Colonic mucosa (tissue), 4 donors: ENCODE data around the gene AQP9. TPM values are rescaled to one million over a fixed set of nuclear protein-coding genes. Genes with fewer than 3 reads are reported as not detected.

ENCODE experiments used
- DNase-seq: peaks from one replicate; pipeline ENCODE4 v3.0.0-alpha.2; 2020
- H3K27ac ChIP-seq: fragments of 200-600 bp; one replicate; pipeline ENCODE4 v1.8.0; 2021
- H3K27me3 ChIP-seq: fragments of 200-600 bp; one replicate; pipeline ENCODE4 v1.8.0; 2021
- H3K36me3 ChIP-seq: fragments of 200-600 bp; one replicate; pipeline ENCODE4 v1.8.0; 2021
- H3K4me1 ChIP-seq: fragments of 200-600 bp; one replicate; pipeline ENCODE4 v1.8.0; 2021; ENCODE audit warnings: mild to moderate bottlenecking
- H3K4me3 ChIP-seq: fragments of 200-600 bp; one replicate; pipeline ENCODE4 v1.8.0; 2021
- H3K9ac ChIP-seq, 2 donors: one replicate each; pipeline ENCODE4 v1.7.0; 2013; ENCODE audit warnings: control low read depth in 2 of 2, low read depth in 2 of 2, low read length in 2 of 2
- H3K9me3 ChIP-seq: fragments of 200-600 bp; one replicate; pipeline ENCODE4 v1.8.0; 2021
- CTCF ChIP-seq: fragments of 200-600 bp; IDR thresholded peaks from one replicate; pipeline ENCODE4 v1.8.0; 2022; ENCODE audit warnings: antibody characterized with exemption, mild to moderate bottlenecking
- intact Hi-C: fragments of 100-400 bp; cut with DNase I; formaldehyde crosslinking; loops from one replicate; pipeline ENCODE4 v1.14.1; 2022
- total RNA-seq, 2 donors: library from RNA; stranded (reverse); fragmentation: NEBNext Ultra II Directional in 1 of 2; extraction: Animal tissue kit (Norgen Biotek cat#: 25700) in 1 of 2; gene quantifications; one replicate each; pipeline ENCODE4 v1.2.1, GENCODE V29; 2021
- donor health status: healthy.
- donor health status: DM: no; HTN: no; CAD: no.
- donor health status: DM: no; HTN: no; CAD: no.

AQP9 gene
- total RNA-seq, 2 donors from 2014 or later = 0.98 TPM; not detected in 1

GRCh38 chr15:58146749-58147148 lies 8.6 kb downstream of the AQP9 start:
- Histone ChIP-seq H3K4me3 (no peak overlapping the region), H3K9ac (no peak overlapping the region), H3K27me3 (no peaks in the 10 kb centered on the region), H3K27ac (no peak overlapping the region), H3K36me3 (no peaks in the 10 kb centered on the region), H3K9me3 (no peaks in the 10 kb centered on the region), H3K4me1 (no peaks in the 10 kb centered on the region)
- TF ChIP-seq CTCF = no peak
- intact Hi-C loops = no loop called here
- DNase-seq = no peak

GRCh38 chr15:58147171-58147611 lies 9.0 kb downstream of the AQP9 start:
- no peak overlapping the region for H3K4me3 ChIP-seq
- H3K9ac ChIP-seq = no peak overlapping the region
- H3K27me3 ChIP-seq = no peaks in the 10 kb centered on the region
- no peaks in the 10 kb centered on the region for H3K9me3 ChIP-seq
- no peak for TF ChIP-seq CTCF
- no peaks in the 10 kb centered on the region for H3K4me1 ChIP-seq
- no peak for DNase-seq
- intact Hi-C loops = no loop called here
- no peak overlapping the region for H3K27ac ChIP-seq
- H3K36me3 ChIP-seq = no peaks in the 10 kb centered on the region

- no peaks in the 10 kb centered on the region for H3K9me3 ChIP-seq
- H3K27ac ChIP-seq = no peak overlapping the region
- TF ChIP-seq CTCF = no peak
- no peak overlapping the region for H3K4me3 ChIP-seq
- no peaks in the 10 kb centered on the region for H3K27me3 ChIP-seq
- H3K9ac ChIP-seq = no peak overlapping the region
- H3K36me3 ChIP-seq = no peaks in the 10 kb centered on the region
- DNase-seq = no peak
- intact Hi-C loops = no loop called here
- no peaks in the 10 kb centered on the region for H3K4me1 ChIP-seq
Observed at GRCh38 chr15:58148120-58148519, 9.9 kb downstream of the AQP9 start.

- Histone ChIP-seq H3K36me3 (no peaks in the 10 kb centered on the region), H3K27ac (no peak overlapping the region), H3K9me3 (no peaks in the 10 kb centered on the region), H3K4me1 (no peaks in the 10 kb centered on the region), H3K27me3 (no peaks in the 10 kb centered on the region), H3K9ac (no peak overlapping the region), H3K4me3 (no peak overlapping the region)
- no peak for TF ChIP-seq CTCF
- no peak for DNase-seq
- intact Hi-C loops = no loop called here
Observed at GRCh38 chr15:58148633-58149445, 10.7 kb downstream of the AQP9 start.

- no peaks in the 10 kb centered on the region for H3K4me1 ChIP-seq
- no peaks in the 10 kb centered on the region for H3K27me3 ChIP-seq
- H3K9me3 ChIP-seq = no peaks in the 10 kb centered on the region
- no peaks in the 10 kb centered on the region for H3K36me3 ChIP-seq
- TF ChIP-seq CTCF = no peak
- no peak overlapping the region for H3K27ac ChIP-seq
- H3K9ac ChIP-seq = no peak overlapping the region
- intact Hi-C loops = no loop called here
- no peak for DNase-seq
- H3K4me3 ChIP-seq = no peak overlapping the region
Observed at GRCh38 chr15:58154769-58155168, 16.6 kb downstream of the AQP9 start.
